Kidney capillary endothelial cell (primary cell): ENCODE data around the gene DCAKD.
A peak's percentile ranks its signal among the peaks of the same experiment; 100 is the strongest.

ENCODE experiments used
- DNase-seq: peaks from one replicate; pipeline ENCODE4 v3.0.0-alpha.2; 2018; ENCODE audit warnings: low spot score

The DCAKD gene

DNA sequence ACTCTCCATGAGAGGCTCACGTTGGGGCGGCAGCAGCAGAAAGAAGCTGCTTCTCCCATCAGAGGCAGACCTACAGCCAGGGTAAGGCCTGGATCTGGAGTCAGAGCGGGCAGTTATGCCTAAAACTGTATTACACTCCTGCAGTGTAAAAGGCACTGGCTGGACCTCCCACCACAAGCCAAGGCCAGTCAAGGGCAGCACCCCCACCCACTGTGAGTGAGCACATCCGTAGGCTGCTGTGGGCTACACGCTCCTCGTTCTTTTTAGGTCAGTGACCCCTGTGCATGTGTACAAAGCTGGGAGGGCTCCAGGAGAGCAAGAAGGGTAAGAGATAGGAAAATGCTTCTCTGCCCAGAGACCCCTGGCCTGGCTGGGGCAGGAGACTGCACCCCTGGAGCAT lies 20.7 kb downstream of the DCAKD start:
- DNase-seq: no peak

- no peak for DNase-seq
Measured at GRCh38 chr17:45029758-45030423, 21.5 kb downstream of the DCAKD start.

GRCh38 chr17:45029096-45029495 lies 22.3 kb downstream of the DCAKD start:
- no peak for DNase-seq

DNA sequence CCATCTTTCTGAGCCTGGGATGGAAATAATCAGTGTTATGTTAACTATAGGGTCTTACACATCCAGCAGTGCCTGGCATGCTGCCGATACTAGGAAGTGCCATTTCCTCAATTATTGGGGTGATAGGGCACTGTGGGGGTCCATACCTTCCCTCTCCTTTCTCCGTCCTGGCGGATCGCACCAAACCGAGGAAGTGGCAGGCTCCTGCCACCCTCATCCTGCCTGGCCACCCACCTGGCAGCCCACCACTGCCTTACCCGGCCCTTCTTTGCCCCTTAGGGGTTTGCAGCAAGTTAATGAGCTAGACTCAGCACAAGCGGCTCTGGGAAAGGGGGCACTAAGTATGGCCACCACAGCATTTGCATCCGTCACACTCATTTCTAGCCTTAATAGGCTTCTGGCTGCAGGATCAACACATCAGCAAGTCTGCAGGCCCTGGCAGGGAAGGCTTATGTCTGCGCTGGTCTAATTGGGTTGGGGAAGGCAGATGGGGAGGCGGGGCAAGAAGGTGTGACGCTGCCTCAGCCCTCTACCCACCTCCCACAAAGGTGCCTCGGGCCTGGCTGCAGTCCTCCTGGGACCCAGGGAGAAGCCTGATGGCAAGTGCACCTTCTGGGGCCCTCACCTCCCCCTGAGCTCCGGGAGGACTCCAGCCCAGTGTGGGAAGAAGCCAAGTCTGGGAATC lies 28.6 kb downstream of the DCAKD start:
- DNase-seq: no peak

DNA sequence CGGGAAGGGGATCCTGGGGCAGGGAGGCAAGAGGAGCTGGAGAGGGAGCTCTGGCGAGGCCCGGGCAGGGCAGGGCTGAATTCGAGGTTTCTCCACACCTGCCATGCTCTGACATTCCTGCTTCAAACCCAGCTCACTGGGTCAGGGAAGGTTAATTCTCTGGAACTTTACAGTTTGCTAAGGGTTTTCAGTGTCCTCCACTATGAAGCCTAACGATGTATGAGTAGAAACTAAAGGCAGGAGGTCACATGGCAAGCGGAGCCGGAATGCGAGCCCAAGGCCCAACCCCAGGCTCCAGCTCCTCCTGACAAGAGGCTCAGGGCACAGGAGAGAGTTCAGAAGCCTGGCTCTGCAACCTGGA lies 29.2 kb downstream of the DCAKD start:
- no peak for DNase-seq

DNA sequence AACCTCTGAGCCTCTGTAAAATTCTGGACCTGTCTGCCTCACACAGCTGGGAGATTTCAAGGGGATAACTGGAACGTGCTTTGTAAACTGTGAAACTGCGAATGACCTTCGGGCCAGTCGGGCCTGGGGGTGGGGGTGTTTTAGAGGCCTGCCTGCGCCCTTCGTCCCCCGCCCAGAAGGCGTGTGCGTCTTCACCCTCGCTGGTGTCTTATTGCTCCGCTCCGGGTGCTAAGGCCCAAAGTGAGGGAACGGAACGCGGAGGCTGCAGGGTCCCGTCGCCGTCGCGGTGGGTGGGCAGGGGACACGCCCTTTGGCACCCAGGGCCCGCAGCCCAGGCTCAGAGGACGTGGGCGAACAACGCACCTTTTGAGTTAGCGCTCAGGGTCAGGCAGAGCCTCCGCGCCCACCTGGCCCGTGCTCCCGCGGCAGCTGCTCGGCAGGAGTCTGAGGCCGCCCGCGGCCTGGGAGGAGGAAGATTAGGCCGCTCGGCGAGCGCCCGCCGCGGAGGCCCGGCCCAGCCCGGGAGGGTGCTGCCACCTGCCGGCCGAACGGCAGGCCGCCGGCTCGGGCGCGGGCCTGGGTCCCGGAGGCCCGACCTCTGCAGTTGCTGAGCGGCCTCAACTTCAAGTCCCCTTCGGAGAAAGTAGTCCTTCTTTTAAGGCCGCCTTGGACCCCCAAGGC lies 29.7 kb downstream of the DCAKD start:
- DNase-seq: peak; percentile 60

- DNase-seq: peak; percentile 47
Measured at GRCh38 chr17:45020354-45021138, 30.9 kb downstream of the DCAKD start.

GRCh38 chr17:45018848-45019711 lies 32.4 kb downstream of the DCAKD start:
- peak; percentile 29 for DNase-seq

- no peak for DNase-seq
Measured at GRCh38 chr17:45018514-45018847, 33.0 kb downstream of the DCAKD start.

DNA sequence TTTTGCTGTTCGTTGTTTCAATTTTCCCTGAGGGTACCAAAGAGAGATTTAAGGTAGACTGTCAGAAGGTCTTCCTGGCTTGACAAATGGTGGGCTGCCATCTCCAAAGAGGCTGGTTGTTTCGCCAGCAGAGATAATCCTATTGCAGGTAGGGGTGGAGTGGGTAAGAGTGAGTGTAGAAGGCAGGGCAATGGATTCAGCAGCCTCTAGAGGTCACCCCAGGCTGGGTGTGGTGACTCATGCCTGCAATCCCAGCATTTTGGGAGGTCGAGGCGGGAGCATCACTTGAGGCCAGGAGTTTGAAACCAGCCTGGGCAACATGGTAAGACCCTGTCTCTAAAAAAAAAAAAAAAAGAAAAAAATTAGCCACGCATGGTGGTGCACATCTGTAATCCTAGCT lies 34.6 kb downstream of the DCAKD start:
- DNase-seq: no peak

GRCh38 chr17:45016237-45016636 lies 35.2 kb downstream of the DCAKD start:
- no peak for DNase-seq

- no peak for DNase-seq
Measured at GRCh38 chr17:45013021-45013997, 38.1 kb downstream of the DCAKD start.

DNA sequence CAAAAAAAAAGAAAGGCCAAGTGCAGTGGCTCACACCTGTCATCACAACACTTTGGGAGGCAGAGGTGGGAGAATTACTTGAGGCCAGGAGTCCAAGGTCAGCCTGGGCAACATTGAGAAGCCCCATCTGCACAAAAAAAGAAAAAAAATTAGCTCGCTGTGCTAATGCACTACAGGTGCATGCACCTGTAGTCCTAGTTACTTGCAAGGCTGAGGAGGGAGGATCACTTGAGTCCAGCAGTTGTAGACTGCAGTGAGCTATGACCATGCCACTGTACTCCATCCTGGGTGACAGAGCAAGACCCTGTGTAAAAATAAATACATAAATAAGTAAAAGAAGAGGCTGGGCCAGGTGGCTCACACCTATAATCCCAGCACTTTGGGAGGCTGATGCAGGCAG lies 39.7 kb downstream of the DCAKD start:
- no peak for DNase-seq

DNA sequence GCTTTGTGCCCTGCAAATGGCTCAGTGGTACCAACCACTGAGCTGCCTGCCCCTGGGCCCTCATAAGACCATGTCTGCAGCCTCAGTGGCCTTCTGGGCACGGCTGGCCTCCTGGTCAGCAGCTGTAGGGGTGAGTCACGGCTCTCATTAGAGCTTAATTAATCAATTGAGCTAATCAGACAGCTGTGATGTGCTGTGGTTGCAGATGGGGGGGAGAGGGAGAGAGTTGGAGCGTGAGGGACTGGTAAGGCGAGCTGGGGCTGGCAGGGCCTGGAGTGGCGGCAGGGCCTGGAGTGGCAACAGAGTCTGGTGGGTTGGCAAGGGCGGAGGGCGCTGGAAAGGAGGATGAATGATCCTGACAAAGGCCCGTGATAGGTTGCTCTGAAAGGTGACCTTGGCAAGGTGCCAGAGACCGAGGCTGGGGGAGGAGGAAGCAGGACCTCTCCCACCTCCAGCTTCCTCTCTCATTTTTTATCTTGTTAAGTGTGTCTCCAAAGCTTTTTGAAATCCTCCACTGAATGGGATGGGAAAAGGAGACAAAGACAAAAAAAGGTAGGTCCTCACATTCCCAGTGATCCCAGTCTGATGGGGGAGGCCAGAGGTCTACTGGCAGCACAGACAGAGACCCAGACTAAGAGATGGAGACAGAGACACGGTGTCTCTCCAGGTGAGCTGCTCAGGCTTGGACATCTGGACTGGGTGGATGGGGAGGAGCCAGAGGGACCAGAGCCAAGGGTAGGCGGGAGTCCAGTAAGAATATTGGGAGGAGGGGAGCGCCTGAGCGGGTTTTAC lies 41.6 kb downstream of the DCAKD start:
- DNase-seq: no peak

DNA sequence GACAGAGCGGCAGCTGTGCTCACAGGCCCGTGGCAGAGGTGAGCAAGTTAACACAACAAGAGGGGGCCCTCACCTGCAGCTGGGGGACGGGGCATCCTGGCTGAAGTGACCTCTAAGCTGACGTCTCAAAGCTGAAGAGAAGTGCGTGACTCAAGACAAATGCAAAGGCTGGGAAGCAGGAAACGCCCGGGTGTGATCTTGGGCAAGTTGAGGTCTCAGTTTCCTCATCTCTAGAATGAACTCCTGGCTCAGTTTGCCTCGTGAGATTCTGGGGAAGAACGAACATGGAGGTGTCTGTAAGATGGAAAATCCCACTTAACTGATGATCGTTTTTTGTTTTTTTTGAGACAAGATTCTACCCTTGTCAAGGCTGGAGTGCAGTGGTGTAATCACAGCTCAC lies 43.2 kb downstream of the DCAKD start:
- no peak for DNase-seq

DNA sequence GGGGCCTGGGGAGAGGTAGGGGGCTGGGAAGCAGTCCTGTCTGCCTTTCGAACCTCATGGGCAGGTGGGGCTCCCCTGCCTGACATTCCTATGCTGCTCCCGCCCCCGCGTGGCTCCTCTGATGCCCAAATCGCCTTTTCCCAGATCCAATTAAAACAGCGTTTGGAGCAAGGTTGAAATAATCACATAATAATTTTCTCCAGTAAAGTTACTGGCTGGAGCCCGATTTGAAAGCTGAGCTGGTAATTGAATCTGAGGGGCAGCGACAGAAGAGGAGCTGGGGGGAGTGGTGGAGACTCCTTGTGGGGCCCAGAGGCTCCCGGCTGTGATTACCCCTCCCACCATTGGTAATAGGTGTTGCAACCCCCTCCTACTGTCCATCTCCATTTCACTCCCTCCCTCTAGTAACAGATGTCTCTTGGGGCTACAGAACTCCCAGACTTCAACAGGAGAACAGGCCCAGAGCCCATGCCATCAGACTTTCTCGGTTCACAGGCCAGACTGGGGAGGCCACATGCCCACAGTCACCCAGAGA lies 44.4 kb downstream of the DCAKD start:
- DNase-seq: no peak

- no peak for DNase-seq
Measured at GRCh38 chr17:45005700-45006099, 45.7 kb downstream of the DCAKD start.

DNA sequence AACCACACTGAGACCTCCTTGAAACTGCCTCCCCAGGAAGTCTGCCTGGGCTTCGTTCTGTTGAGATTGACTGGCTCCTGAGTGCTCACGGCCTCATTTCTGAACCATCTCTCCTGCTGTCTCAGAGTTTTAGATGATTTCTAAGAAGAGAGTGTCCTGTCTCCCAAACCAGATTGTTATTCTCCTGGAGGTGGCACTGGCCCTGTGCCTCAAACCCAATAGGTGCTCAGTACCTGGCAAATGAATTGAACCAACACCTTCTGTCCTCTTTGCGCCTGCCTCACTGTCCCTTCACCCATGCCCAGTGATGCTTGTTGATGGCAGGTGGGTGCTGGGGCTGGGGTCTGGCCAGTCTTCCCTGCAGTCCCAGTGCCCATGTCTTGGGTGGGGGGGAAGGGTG lies 47.0 kb downstream of the DCAKD start:
- DNase-seq: no peak

- DNase-seq: no peak
Measured at GRCh38 chr17:45003877-45004276, 47.6 kb downstream of the DCAKD start.

DNA sequence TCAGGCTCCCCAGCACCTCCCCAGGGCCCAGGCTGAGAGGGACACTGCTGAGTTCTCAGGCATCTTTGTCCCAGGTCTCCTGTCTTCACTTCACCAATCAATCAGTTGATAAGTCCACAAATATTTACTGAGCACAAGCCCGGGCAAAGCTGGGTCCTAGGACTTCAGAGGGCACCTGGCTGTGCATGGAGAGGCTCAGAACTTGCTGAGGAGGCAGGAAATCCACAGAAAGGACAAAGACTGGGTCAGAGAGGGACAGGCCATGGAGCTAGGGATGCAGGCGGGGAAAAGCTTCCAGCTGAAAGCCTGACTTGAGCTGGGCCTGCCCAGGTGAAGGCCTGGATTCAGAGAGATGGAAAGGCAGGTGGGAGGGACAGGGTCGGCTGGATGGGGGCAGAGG lies 50.1 kb downstream of the DCAKD start:
- DNase-seq: no peak
